Tibial nerve (tissue), 4 donors: ENCODE measurements around the gene ZBTB3.

Experiments
- CTCF ChIP-seq, 5 experiments: fragments of 200-600 bp in 3 of 5; fragments of 450-650 bp in 2 of 5; sonication (generic) in 3 of 5; IDR thresholded peaks; one replicate each; pipeline ENCODE4 v1.5.1; 2016 to 2019; ENCODE audit warnings: antibody characterized with exemption in 5 of 5, mild to moderate bottlenecking in 3 of 5, moderate library complexity in 2 of 5
- EP300 ChIP-seq, 2 donors: sonication (generic); formaldehyde crosslinking; IDR thresholded peaks; one replicate each; pipeline ENCODE4 v1.6.1; 2017; ENCODE audit warnings: antibody characterized with exemption in 2 of 2, mild to moderate bottlenecking in 1 of 2

GRCh38 chr11:62755086-62755615, 1.2 kb upstream of the ZBTB3 start:
- TF ChIP-seq EP300 (IDR thresholded peaks at IDR 0.05) (no peak), CTCF (IDR thresholded peaks at IDR 0.05) (no peak)
